K562 (cell line): ENCODE results near the gene ECM1. TPM values are rescaled to one million over a fixed set of nuclear protein-coding genes. Genes with fewer than 3 reads are reported as not detected.

ENCODE experiments used
- ATAC-seq: fragments of 200-7000 bp; cut with Tn5 transposase; 3 replicates; pipeline ENCODE4 v1.9.1; 2020; ENCODE audit warnings: moderate library complexity
- BruUV-seq: library from RNA; stranded (reverse); fragments of 400-500 nt; replicated peaks from 2 replicates; lab custom pipeline; 2021; lab: Mats Ljungman, UMichigan
- CTCF ChIA-PET: fragments of 300-600 bp; formaldehyde crosslinking; extraction: SDS; loops from one replicate; lab custom pipeline; 2021; ENCODE audit warnings: low intra/inter-chr PET ratio; lab: Yijun Ruan, JAX
- POLR2A ChIA-PET: fragments of 300-600, 350-650 bp; sonication (Branson Sonifier 250); formaldehyde crosslinking; extraction: SDS; loops from one replicate; lab custom pipeline; 2021; ENCODE audit warnings: antibody characterized with exemption, inconsistent platforms; lab: Yijun Ruan, JAX
- DNase-seq, 4 experiments: peaks; one replicate each; pipeline versions ENCODE4 v3.0.0 to v3.0.0-alpha.2; 2011 to 2018; ENCODE audit warnings: low spot score in 3 of 4, mixed read lengths in 3 of 4; ENCODE audit errors: extremely low read depth in 1 of 4
- FAIRE-seq: peaks from 2 replicates; lab custom pipeline; 2011; peaks lifted over from hg19 to GRCh38; lab: Jason Lieb, UNC
- H2AFZ ChIP-seq: 2 replicates; pipeline ENCODE4 v1.6.0; 2011; ENCODE audit warnings: low read depth, low read length, control low read depth, inconsistent platforms
- H3K27ac ChIP-seq: fragments of 200-600 bp; 3 replicates; pipeline ENCODE4 v1.8.0; 2011; ENCODE audit warnings: low read depth, mild to moderate bottlenecking, control low read depth, inconsistent platforms, low read length, moderate library complexity, mixed read lengths; ENCODE audit errors: extremely low read depth
- H3K27me3 ChIP-seq, 2 experiments: fragments of 300-600 bp in 1 of 2; 2 replicates in 1 of 2; 3 replicates in 1 of 2; pipeline versions ENCODE4 v1.6.0 to v1.8.0; 2011; ENCODE audit warnings: inconsistent platforms in 2 of 2, low read length in 2 of 2, mild to moderate bottlenecking in 1 of 2, mixed read lengths in 1 of 2, moderate library complexity in 1 of 2; ENCODE audit not compliant: control insufficient read depth in 2 of 2, insufficient read depth in 2 of 2
- H3K36me3 ChIP-seq: fragments of 300-600 bp; 3 replicates; pipeline ENCODE4 v1.8.0; 2011; ENCODE audit warnings: mild to moderate bottlenecking, low read length, inconsistent platforms; ENCODE audit not compliant: control insufficient read depth, insufficient read depth
- H3K4me1 ChIP-seq, 2 experiments: fragments of 200-600 bp in 1 of 2; replicated peaks in 1 of 2; 2 replicates in 1 of 2; 3 replicates in 1 of 2; pipeline versions ENCODE4 v1.5.1 to v1.8.0; 2011; ENCODE audit warnings: inconsistent platforms in 2 of 2, low read length in 2 of 2, mild to moderate bottlenecking in 1 of 2, mixed read lengths in 1 of 2, moderate library complexity in 1 of 2; ENCODE audit not compliant: control insufficient read depth in 2 of 2, insufficient read depth in 2 of 2
- H3K4me2 ChIP-seq: 2 replicates; pipeline ENCODE4 v1.6.1; 2011; ENCODE audit warnings: low read length, control low read depth, inconsistent platforms, mixed read lengths; ENCODE audit not compliant: insufficient read depth
- H3K4me3 ChIP-seq: fragments of 200-600 bp; sonication (generic), shearing (Covaris generic); 2 replicates; pipeline ENCODE4 v1.5.1; 2016; ENCODE audit warnings: control low read depth, inconsistent platforms
- H3K79me2 ChIP-seq: fragments of 200-600 bp; 3 replicates; pipeline ENCODE4 v1.8.0; 2011; ENCODE audit warnings: low read length, inconsistent platforms; ENCODE audit not compliant: control insufficient read depth, insufficient read depth
- H3K9ac ChIP-seq, 2 experiments: 2 replicates each; pipeline versions ENCODE4 v1.6.0 to v1.6.1; 2011; ENCODE audit warnings: low read depth in 2 of 2, low read length in 2 of 2, control low read depth in 1 of 2, inconsistent platforms in 1 of 2, mild to moderate bottlenecking in 1 of 2, mixed read lengths in 1 of 2; ENCODE audit not compliant: insufficient read depth in 1 of 2
- H3K9me1 ChIP-seq: one replicate; pipeline ENCODE4 v1.6.0; 2011; ENCODE audit warnings: inconsistent platforms, mild to moderate bottlenecking, low read length, moderate library complexity; ENCODE audit not compliant: control insufficient read depth, insufficient read depth
- H3K9me3 ChIP-seq: replicated peaks from 2 replicates; pipeline ENCODE4 v1.5.1; 2011; ENCODE audit warnings: low read depth, low read length, inconsistent platforms; ENCODE audit not compliant: control insufficient read depth, insufficient read depth
- H4K20me1 ChIP-seq: replicated peaks from 2 replicates; pipeline ENCODE4 v1.6.1; 2011; ENCODE audit warnings: low read length, inconsistent platforms, mixed read lengths; ENCODE audit not compliant: control insufficient read depth, insufficient read depth
- ARID3A ChIP-seq: IDR thresholded peaks from 2 replicates; pipeline ENCODE4 v1.6.1; 2012; ENCODE audit warnings: low read depth, low read length, improper control_type of control experiment, borderline replicate concordance
- BRD9 ChIP-seq: fragments of 450-650 bp; IDR thresholded peaks from 2 replicates; pipeline ENCODE4 v1.6.1; 2018; ENCODE audit warnings: low read depth; ENCODE audit not compliant: partially characterized antibody
- CBFA2T2 ChIP-seq: fragments of 450-650 bp; conservative IDR thresholded peaks from 2 replicates; pipeline ENCODE4 v1.6.1; 2017; ENCODE audit warnings: mild to moderate bottlenecking
- CBX1 ChIP-seq: sonication (generic); IDR thresholded peaks from 2 replicates; pipeline ENCODE4 v1.6.1; 2016; ENCODE audit warnings: antibody characterized with exemption, low read depth, mild to moderate bottlenecking
- FOS ChIP-seq: IDR thresholded peaks from 3 replicates; pipeline ENCODE4 v1.6.1; 2011; ENCODE audit not compliant: insufficient read length; ENCODE audit errors: extremely low read depth
- GABPB2 ChIP-seq: fragments of 250-450 bp; sonication (Bioruptor Pico); conservative IDR thresholded peaks from 2 replicates; pipeline ENCODE4 v1.5.1; 2021; ENCODE audit warnings: mild to moderate bottlenecking
- HDAC8 ChIP-seq: fragments of 450-650 bp; IDR thresholded peaks from 2 replicates; pipeline ENCODE4 v1.6.1; 2016; ENCODE audit warnings: mild to moderate bottlenecking, missing genetic modification characterization, moderate library complexity, missing compliant biosample characterization
- MEIS2 ChIP-seq: fragments of 450-650 bp; IDR thresholded peaks from 2 replicates; pipeline ENCODE4 v1.6.1; 2014; ENCODE audit warnings: mild to moderate bottlenecking; ENCODE audit not compliant: partially characterized antibody
- NBN ChIP-seq: fragments of 450-650 bp; IDR thresholded peaks from 2 replicates; pipeline ENCODE4 v1.6.1; 2016; ENCODE audit warnings: low read depth, mild to moderate bottlenecking
- NELFE ChIP-seq: IDR thresholded peaks from 2 replicates; pipeline ENCODE4 v1.6.1; 2011; ENCODE audit warnings: mild to moderate bottlenecking; ENCODE audit not compliant: insufficient read depth, insufficient read length
- NR4A1 ChIP-seq, 2 experiments: fragments of 250-450 bp in 1 of 2; fragments of 450-650 bp in 1 of 2; sonication (Bioruptor Pico) in 1 of 2; IDR thresholded peaks; 2 replicates each; pipeline versions ENCODE4 v1.4.0 to v1.6.1; 2016 to 2020; ENCODE audit warnings: mild to moderate bottlenecking in 2 of 2, missing compliant biosample characterization in 1 of 2, missing genetic modification characterization in 1 of 2, moderate library complexity in 1 of 2
- PHF8 ChIP-seq: fragments of 200-600 bp; sonication (generic); IDR thresholded peaks from 2 replicates; pipeline ENCODE4 v1.6.1; 2012; ENCODE audit warnings: mixed run types, mild to moderate bottlenecking, inconsistent platforms, low read length, moderate library complexity, borderline replicate concordance
- PKNOX1 ChIP-seq: fragments of 450-650 bp; IDR thresholded peaks from 2 replicates; pipeline ENCODE4 v1.6.1; 2016
- POLR2AphosphoS2 ChIP-seq: IDR thresholded peaks from 2 replicates; pipeline ENCODE4 v1.6.1; 2012; ENCODE audit warnings: low read length, improper control_type of control experiment
- RFX5 ChIP-seq: IDR thresholded peaks from 2 replicates; pipeline ENCODE4 v1.6.1; 2011; ENCODE audit warnings: low read depth, mild to moderate bottlenecking, improper control_type of control experiment, low read length
- STAT5B ChIP-seq: fragments of 250-450 bp; sonication (Bioruptor Pico); IDR thresholded peaks from 2 replicates; pipeline ENCODE4 v1.8.0; 2021; ENCODE audit warnings: mild to moderate bottlenecking, inconsistent platforms
- TBP ChIP-seq: optimal IDR thresholded peaks from 2 replicates; pipeline ENCODE3; 2011; ENCODE audit warnings: low read depth, low read length, improper control_type of control experiment
- ZEB2 ChIP-seq: fragments of 450-650 bp; IDR thresholded peaks from 2 replicates; pipeline ENCODE4 v1.6.1; 2016
- ZNF175 ChIP-seq: fragments of 200-800 bp; sonication (Bioruptor generic); IDR thresholded peaks from 2 replicates; pipeline ENCODE4 v1.6.1; 2016; ENCODE audit warnings: low read depth, mild to moderate bottlenecking, missing genetic modification characterization, missing compliant biosample characterization
- ZNF311 ChIP-seq: fragments of 250-450 bp; sonication (Bioruptor Pico); IDR thresholded peaks from 2 replicates; pipeline ENCODE4 v1.4.0; 2020; ENCODE audit warnings: mild to moderate bottlenecking, moderate library complexity
- WGBS: fragments of 100-300 bp; shearing (Covaris generic); methylation state at CpG from one replicate; pipeline ENCODE4 v1.1.6; 2016; ENCODE audit warnings: low coverage, mixed read lengths; ENCODE audit not compliant: insufficient coverage; ENCODE audit errors: missing lambda C conversion rate; 5-methylcytosine and 5-hydroxymethylcytosine counted together
- in situ Hi-C: fragments of 300-500 bp; cut with MboI; formaldehyde crosslinking; loops from 4 replicates; pipeline ENCODE4 v1.15.0; 2018; ENCODE audit warnings: inconsistent platforms, mixed read lengths
- intact Hi-C: fragments of 100-400 bp; cut with micrococcal nuclease; formaldehyde crosslinking; loops from 2 replicates; pipeline ENCODE4 v1.14.2; 2022
- polyA plus RNA-seq, 8 experiments: library from polyadenylated mRNA; depleted of rRNA in 4 of 8; stranded (reverse) in 5 of 8; unstranded in 3 of 8; fragments of >200 nt; fragmentation: Nextera tagmentation in 2 of 8; fragmentation: Illumina TruSeq in 1 of 8; extraction: Ambion mirVana in 2 of 8; extraction: Trizol in 1 of 8; gene quantifications; 2 replicates each; pipeline versions ENCODE4 v1.2.1 to v1.2.3, GENCODE V29; 2011 to 2014; ENCODE audit warnings: inconsistent platforms in 1 of 8, missing spikeins in 1 of 8
- total RNA-seq, 7 experiments: library from RNA; depleted of rRNA in 6 of 7; stranded (reverse); fragments of >200 nt in 6 of 7; fragmentation: Illumina TruSeq in 2 of 7; extraction: Trizol in 2 of 7; gene quantifications; 2 replicates each; pipeline versions ENCODE4 v1.2.1 to v1.2.3, GENCODE V29; 2011 to 2021; ENCODE audit warnings: low replicate concordance in 1 of 7

The ECM1 gene
- total and polyA plus RNA-seq, 9 of the 15 experiments (the other 6 are each of a cell fraction or from before 2014, with no cell fraction given) = 6.6 to 52.2 (median 12.8) TPM

GRCh38 chr1:150550222-150551050 lies 42.5 kb downstream of the ECM1 start:
- POLR2A ChIA-PET = interaction anchor here (0.6 to 8.9 kb wide), 7 partner anchors 8 to 79 kb away, joined by 3 to 53 read pairs (median 4); partner anchors contain the start of genes ENSA and MCL1
- in situ Hi-C loops (no loop called here), intact Hi-C loops (no loop called here)
- Histone ChIP-seq H3K9me1 (no peaks in the 10 kb centered on the region), H2AFZ (no peak overlapping the region), H3K4me1 (peaks cover 38 to 81% of the 10 kb centered on the region in 2 experiments), H3K79me2 (peaks cover 84% of the 10 kb centered on the region), H3K9ac (peak overlapping the region; percentile 95 to 99), H3K27ac (peak overlapping the region; percentile 87), H3K4me2 (peak overlapping the region; percentile 95), H3K36me3 (peaks cover 36% of the 10 kb centered on the region), H3K4me3 (peak overlapping the region; percentile 75), H3K9me3 (no peaks in the 10 kb centered on the region), H4K20me1 (peaks cover under 1% of the 10 kb centered on the region; the same call in 1 of the 2 replicates), H3K27me3 (no peaks in the 10 kb centered on the region)
- ATAC-seq (peak; percentile 44), DNase-seq (peak; percentile 44 to 77 (median 61)), FAIRE-seq (peak; percentile 61)
- 1% methylated on average over 15 of the region's 22 CpGs for WGBS
- no TSS peak for BruUV-seq
- CTCF ChIA-PET = interaction anchor here (0.6 kb wide), 1 partner anchor 11 kb away, joined by 3 read pairs; no protein-coding TSS in a partner anchor
- no peak for TF ChIP-seq NBN
- peak; percentile 14 for TF ChIP-seq TBP
- no peak for TF ChIP-seq ARID3A
- TF ChIP-seq HDAC8 (tag) = no peak
- TF ChIP-seq GABPB2 = no peak
- no peak for TF ChIP-seq ZEB2
- no peak for TF ChIP-seq BRD9
- TF ChIP-seq FOS = no peak
- TF ChIP-seq ZNF175 (CRISPR knock-in tag) = no peak
- TF ChIP-seq NR4A1 (CRISPR knock-in tag; IDR thresholded peaks at IDR 0.05) = no peak
- TF ChIP-seq NR4A1 (tag; IDR thresholded peaks at IDR 0.05) = no peak
- TF ChIP-seq PKNOX1 = 0 out of 2 replicates have a peak, but pooled peaks have one; percentile 5
- no peak for TF ChIP-seq CBFA2T2
- TF ChIP-seq STAT5B (CRISPR knock-in tag) = no peak
- TF ChIP-seq RFX5 = no peak
- TF ChIP-seq NELFE = no peak
- no peak for TF ChIP-seq CBX1
- TF ChIP-seq POLR2AphosphoS2 = 0 out of 2 replicates have a peak, but pooled peaks have one; percentile 46
- TF ChIP-seq MEIS2 = no peak
- peak; percentile 17; the same call in 1 of the 2 replicates for TF ChIP-seq PHF8
- TF ChIP-seq ZNF311 = no peak
